Measurements from ENCODE around the gene TAS2R20. TPM values are rescaled to one million over a fixed set of nuclear protein-coding genes. Genes with fewer than 3 reads are reported as not detected.
A peak's percentile ranks its signal among the peaks of the same experiment; 100 is the strongest.

Gene TAS2R20
- total and polyA plus RNA-seq, 5 donors from 2014 or later, result 0.12 to 2.2 (median 0.39) TPM; not detected in 2

GRCh38 chr12:10986812-10987211, 11.3 kb downstream of the TAS2R20 start, which contains the start of gene TAS2R50:
TSS of gene TAS2R50 (minus strand) at chr12:10986912. CDS start at chr12:10986860, 52 bp downstream.
- ATAC-seq (ENCODE audit: low read depth in 2 of 2) (no peak), DNase-seq (no peak)
- peaks cover 14% of the 10 kb centered on the region for H3K4me1 ChIP-seq (ENCODE audit: control insufficient read depth, insufficient read depth, low read length, poor library complexity, severe bottlenecking)
- peaks cover 14% of the 10 kb centered on the region for H3K36me3 Mint-ChIP-seq
- H3K36me3 ChIP-seq (ENCODE audit: control insufficient read depth, insufficient read depth, low read length), result no peaks in the 10 kb centered on the region
- H3K4me1 Mint-ChIP-seq, result peaks cover 6 to 34% (median 30%) of the 10 kb centered on the region in 4 donors
- H3K27me3 Mint-ChIP-seq, result no peaks in the 10 kb centered on the region
- no peaks in the 10 kb centered on the region for H3K27me3 ChIP-seq (ENCODE audit: control insufficient read depth, insufficient read depth, low read length)
- no peak within 1 kb of the TSS for H3K27ac ChIP-seq (ENCODE audit: insufficient read depth, low read length, poor library complexity, severe bottlenecking)
- H3K9me3 Mint-ChIP-seq, result peaks cover 0 to 3% (median 0%) of the 10 kb centered on the region in 7 donors
- no peak within 1 kb of the TSS for H3K4me3 ChIP-seq (ENCODE audit: low read depth, low read length)
- peak within 1 kb of the TSS in 1 of 4 donors; percentile 55 for H3K4me3 Mint-ChIP-seq
- peaks cover 0 to 3% of the 10 kb centered on the region in 2 experiments for H3K9me3 ChIP-seq (ENCODE audit: control insufficient read depth in 2 of 2, low read length in 2 of 2)
- H3K27ac Mint-ChIP-seq, result no peak within 1 kb of the TSS

GRCh38 chr12:10982244-10982643, 15.9 kb downstream of the TAS2R20 start:
- H3K4me1 ChIP-seq (ENCODE audit: control insufficient read depth, insufficient read depth, low read length, poor library complexity, severe bottlenecking), result peaks cover 17% of the 10 kb centered on the region
- H3K27me3 ChIP-seq (ENCODE audit: control insufficient read depth, insufficient read depth, low read length), result no peaks in the 10 kb centered on the region
- peak overlapping the region; percentile 61 for H3K4me3 ChIP-seq (ENCODE audit: low read depth, low read length)
- peaks cover 11 to 56% (median 41%) of the 10 kb centered on the region in 4 donors for H3K4me1 Mint-ChIP-seq
- H3K27ac Mint-ChIP-seq, result no peak overlapping the region
- H3K36me3 ChIP-seq (ENCODE audit: control insufficient read depth, insufficient read depth, low read length), result no peaks in the 10 kb centered on the region
- no peak overlapping the region for H3K27ac ChIP-seq (ENCODE audit: insufficient read depth, low read length, poor library complexity, severe bottlenecking)
- DNase-seq (peak in 2 of 3 donors; percentile 81 to 82), ATAC-seq (ENCODE audit: low read depth in 2 of 2) (peak; percentile 73 to 85)
- H3K36me3 Mint-ChIP-seq, result no peaks in the 10 kb centered on the region
- no peaks in the 10 kb centered on the region for H3K27me3 Mint-ChIP-seq
- H3K9me3 ChIP-seq (ENCODE audit: control insufficient read depth in 2 of 2, low read length in 2 of 2), result no peaks in the 10 kb centered on the region
- no peaks in the 10 kb centered on the region for H3K9me3 Mint-ChIP-seq
- peak overlapping the region in 2 of 4 donors; percentile 5 to 16 for H3K4me3 Mint-ChIP-seq

- peaks cover 6% of the 10 kb centered on the region for H3K36me3 Mint-ChIP-seq
- no peaks in the 10 kb centered on the region for H3K9me3 ChIP-seq (ENCODE audit: control insufficient read depth in 2 of 2, low read length in 2 of 2)
- no peak overlapping the region for H3K4me3 ChIP-seq (ENCODE audit: low read depth, low read length)
- no peak overlapping the region for H3K27ac Mint-ChIP-seq
- ATAC-seq (ENCODE audit: low read depth in 2 of 2), result no peak
- DNase-seq, result no peak
- H3K4me1 Mint-ChIP-seq, result peaks cover 11 to 33% (median 26%) of the 10 kb centered on the region in 4 donors
- no peak overlapping the region for H3K27ac ChIP-seq (ENCODE audit: insufficient read depth, low read length, poor library complexity, severe bottlenecking)
- H3K4me3 Mint-ChIP-seq, result no peak overlapping the region
- no peaks in the 10 kb centered on the region for H3K27me3 ChIP-seq (ENCODE audit: control insufficient read depth, insufficient read depth, low read length)
- peaks cover 4% of the 10 kb centered on the region for H3K27me3 Mint-ChIP-seq
- H3K4me1 ChIP-seq (ENCODE audit: control insufficient read depth, insufficient read depth, low read length, poor library complexity, severe bottlenecking), result no peaks in the 10 kb centered on the region
- H3K9me3 Mint-ChIP-seq, result peaks cover 0 to 2% (median 0%) of the 10 kb centered on the region in 7 donors
- peaks cover 5% of the 10 kb centered on the region for H3K36me3 ChIP-seq (ENCODE audit: control insufficient read depth, insufficient read depth, low read length)
Measured at GRCh38 chr12:10974965-10975364, 23.1 kb downstream of the TAS2R20 start.

GRCh38 chr12:10968765-10969456, 29.2 kb downstream of the TAS2R20 start:
- no peak for ATAC-seq (ENCODE audit: low read depth in 2 of 2)
- no peaks in the 10 kb centered on the region for H3K9me3 ChIP-seq (ENCODE audit: control insufficient read depth in 2 of 2, low read length in 2 of 2)
- DNase-seq, result no peak
- H3K27ac Mint-ChIP-seq, result peak overlapping the region in 1 of 3 donors; percentile 15
- H3K4me3 Mint-ChIP-seq, result no peak overlapping the region
- no peak overlapping the region for H3K27ac ChIP-seq (ENCODE audit: insufficient read depth, low read length, poor library complexity, severe bottlenecking)
- H3K36me3 ChIP-seq (ENCODE audit: control insufficient read depth, insufficient read depth, low read length), result peaks cover 5% of the 10 kb centered on the region
- peaks cover 0 to 11% (median 4%) of the 10 kb centered on the region in 4 donors for H3K4me1 Mint-ChIP-seq
- no peaks in the 10 kb centered on the region for H3K27me3 Mint-ChIP-seq
- no peaks in the 10 kb centered on the region for H3K4me1 ChIP-seq (ENCODE audit: control insufficient read depth, insufficient read depth, low read length, poor library complexity, severe bottlenecking)
- no peak overlapping the region for H3K4me3 ChIP-seq (ENCODE audit: low read depth, low read length)
- no peaks in the 10 kb centered on the region for H3K27me3 ChIP-seq (ENCODE audit: control insufficient read depth, insufficient read depth, low read length)
- H3K36me3 Mint-ChIP-seq, result peaks cover 15% of the 10 kb centered on the region
- no peaks in the 10 kb centered on the region for H3K9me3 Mint-ChIP-seq

GRCh38 chr12:10967409-10967808, 30.7 kb downstream of the TAS2R20 start:
- no peak for ATAC-seq (ENCODE audit: low read depth in 2 of 2)
- peaks cover 10% of the 10 kb centered on the region for H3K36me3 Mint-ChIP-seq
- Histone ChIP-seq H3K36me3 (ENCODE audit: control insufficient read depth, insufficient read depth, low read length) (no peaks in the 10 kb centered on the region), H3K27ac (ENCODE audit: insufficient read depth, low read length, poor library complexity, severe bottlenecking) (no peak overlapping the region), H3K4me1 (ENCODE audit: control insufficient read depth, insufficient read depth, low read length, poor library complexity, severe bottlenecking) (no peaks in the 10 kb centered on the region), H3K27me3 (ENCODE audit: control insufficient read depth, insufficient read depth, low read length) (no peaks in the 10 kb centered on the region), H3K9me3 (ENCODE audit: control insufficient read depth in 2 of 2, low read length in 2 of 2) (no peaks in the 10 kb centered on the region), H3K4me3 (ENCODE audit: low read depth, low read length) (no peak overlapping the region)
- H3K9me3 Mint-ChIP-seq, result peaks cover 0 to under 1% (median 0%) of the 10 kb centered on the region in 7 donors
- H3K27ac Mint-ChIP-seq, result no peak overlapping the region
- H3K4me3 Mint-ChIP-seq, result no peak overlapping the region
- DNase-seq, result no peak
- H3K4me1 Mint-ChIP-seq, result peaks cover 0 to 5% (median 2%) of the 10 kb centered on the region in 4 donors
- no peaks in the 10 kb centered on the region for H3K27me3 Mint-ChIP-seq

GRCh38 chr12:10966314-10966713, 31.8 kb downstream of the TAS2R20 start:
- Mint-ChIP-seq H3K4me3 (no peak overlapping the region), H3K4me1 (peaks cover 4 to 10% (median 7%) of the 10 kb centered on the region in 4 donors), H3K27ac (no peak overlapping the region), H3K9me3 (peaks cover 0 to 2% (median 0%) of the 10 kb centered on the region in 7 donors), H3K36me3 (peaks cover 12% of the 10 kb centered on the region), H3K27me3 (no peaks in the 10 kb centered on the region)
- H3K4me3 ChIP-seq (ENCODE audit: low read depth, low read length), result no peak overlapping the region
- H3K36me3 ChIP-seq (ENCODE audit: control insufficient read depth, insufficient read depth, low read length), result no peaks in the 10 kb centered on the region
- no peaks in the 10 kb centered on the region for H3K4me1 ChIP-seq (ENCODE audit: control insufficient read depth, insufficient read depth, low read length, poor library complexity, severe bottlenecking)
- H3K27me3 ChIP-seq (ENCODE audit: control insufficient read depth, insufficient read depth, low read length), result no peaks in the 10 kb centered on the region
- ATAC-seq (ENCODE audit: low read depth in 2 of 2) (no peak), DNase-seq (no peak)
- no peak overlapping the region for H3K27ac ChIP-seq (ENCODE audit: insufficient read depth, low read length, poor library complexity, severe bottlenecking)
- H3K9me3 ChIP-seq (ENCODE audit: control insufficient read depth in 2 of 2, low read length in 2 of 2), result no peaks in the 10 kb centered on the region

- Histone ChIP-seq H3K36me3 (ENCODE audit: control insufficient read depth, insufficient read depth, low read length) (no peaks in the 10 kb centered on the region), H3K4me3 (ENCODE audit: low read depth, low read length) (no peak overlapping the region), H3K27ac (ENCODE audit: insufficient read depth, low read length, poor library complexity, severe bottlenecking) (no peak overlapping the region), H3K9me3 (ENCODE audit: control insufficient read depth in 2 of 2, low read length in 2 of 2) (no peaks in the 10 kb centered on the region), H3K27me3 (ENCODE audit: control insufficient read depth, insufficient read depth, low read length) (no peaks in the 10 kb centered on the region), H3K4me1 (ENCODE audit: control insufficient read depth, insufficient read depth, low read length, poor library complexity, severe bottlenecking) (peaks cover 6% of the 10 kb centered on the region)
- Mint-ChIP-seq H3K36me3 (peaks cover 12% of the 10 kb centered on the region), H3K27me3 (no peaks in the 10 kb centered on the region), H3K4me1 (peaks cover 11 to 17% (median 15%) of the 10 kb centered on the region in 4 donors), H3K27ac (no peak overlapping the region), H3K4me3 (no peak overlapping the region), H3K9me3 (peaks cover 0 to 2% (median 0%) of the 10 kb centered on the region in 7 donors)
- DNase-seq (no peak), ATAC-seq (ENCODE audit: low read depth in 2 of 2) (no peak)
Measured at GRCh38 chr12:10965476-10965875, 32.6 kb downstream of the TAS2R20 start.
